HG03039 (cell line): Measurements from ENCODE around the gene DPEP2.
"Not testable (repeated sequence)": the region's sequence is repeated elsewhere in the genome, so short reads cannot be mapped to it uniquely, and the experiment has no call there.

Experiments used
- ATAC-seq: cut with Tn5 transposase; IDR thresholded peaks from one replicate; pipeline ENCODE4 v1.9.1; 2021; ENCODE audit warnings: mild to moderate bottlenecking, moderate library complexity; ENCODE audit not compliant: unreplicated experiment

DPEP2 gene

GRCh38 chr16:67940446-67941089 lies 58.7 kb downstream of the DPEP2 start:
- no peak for ATAC-seq

GRCh38 chr16:67939507-67940445 lies 59.5 kb downstream of the DPEP2 start:
- ATAC-seq: no peak

GRCh38 chr16:67937713-67938112 lies 61.6 kb downstream of the DPEP2 start:
- ATAC-seq: not testable (repeated sequence)
